GM12878 (cell line): ENCODE measurements around the gene STX8. TPM values are rescaled to one million over a fixed set of nuclear protein-coding genes. Genes with fewer than 3 reads are reported as not detected.

ENCODE experiments used
- ATAC-seq: fragments of 200-7000 bp; cut with Tn5 transposase; 3 replicates; pipeline ENCODE4 v1.9.1; 2020; ENCODE audit warnings: mild to moderate bottlenecking, moderate library complexity
- BruUV-seq: library from RNA; stranded (reverse); fragments of 400-500 nt; replicated peaks from 2 replicates; lab custom pipeline; 2021; lab: Mats Ljungman, UMichigan
- CTCF ChIA-PET: fragments of 300-600 bp; sonication (Branson Sonifier 250); formaldehyde crosslinking; extraction: SDS; loops from one replicate; lab custom pipeline; 2021; ENCODE audit warnings: inconsistent platforms; lab: Yijun Ruan, JAX
- POLR2A ChIA-PET: fragments of 350-600 bp; formaldehyde crosslinking; extraction: SDS; loops from one replicate; lab custom pipeline; 2021; ENCODE audit warnings: inconsistent platforms; lab: Charles Lee
- RAD21 ChIA-PET: fragments of 300-600 bp; sonication (Branson Sonifier 250); formaldehyde crosslinking; loops from one replicate; lab custom pipeline; 2023; ENCODE audit warnings: antibody characterized with exemption; ENCODE audit not compliant: unreplicated experiment; lab: Charles Lee
- SMC1A ChIA-PET: fragments of 300-600 bp; sonication (Branson Sonifier 250); formaldehyde crosslinking; loops from one replicate; lab custom pipeline; 2023; ENCODE audit not compliant: unreplicated experiment, uncharacterized antibody; lab: Charles Lee
- DNase-seq: peaks from one replicate; pipeline ENCODE4 v3.0.0-alpha.2; 2011; ENCODE audit warnings: low read depth, low spot score
- FAIRE-seq: peaks from 3 replicates; lab custom pipeline; 2011; peaks lifted over from hg19 to GRCh38; lab: Jason Lieb, UNC
- H2AFZ ChIP-seq: 2 replicates; pipeline ENCODE4 v1.6.0; 2011; ENCODE audit warnings: low read depth, low read length, control low read depth; ENCODE audit not compliant: control insufficient read depth
- H3K27ac ChIP-seq: 2 replicates; pipeline ENCODE4 v1.5.1; 2011; ENCODE audit warnings: control low read depth; ENCODE audit not compliant: control insufficient read depth, insufficient read depth
- H3K27me3 ChIP-seq, 2 experiments: replicated peaks in 1 of 2; 2 replicates each; pipeline versions ENCODE4 v1.6.0 to v1.6.1; 2011; ENCODE audit warnings: low read length in 1 of 2; ENCODE audit not compliant: control insufficient read depth in 2 of 2, insufficient read depth in 2 of 2
- H3K36me3 ChIP-seq, 2 experiments: 2 replicates each; pipeline ENCODE4 v1.5.1; 2011; ENCODE audit warnings: low read length in 1 of 2; ENCODE audit not compliant: control insufficient read depth in 2 of 2, insufficient read depth in 2 of 2
- H3K4me1 ChIP-seq: 2 replicates; pipeline ENCODE4 v1.6.1; 2011; ENCODE audit warnings: mild to moderate bottlenecking, low read length, moderate library complexity, mixed read lengths; ENCODE audit not compliant: control insufficient read depth, insufficient read depth
- H3K4me2 ChIP-seq: 2 replicates; pipeline ENCODE4 v1.6.0; 2011; ENCODE audit warnings: control low read depth; ENCODE audit not compliant: control insufficient read depth, insufficient read depth
- H3K4me3 ChIP-seq: fragments of 200-600 bp; sonication (generic); 2 replicates; pipeline ENCODE4 v1.5.1; 2016
- H3K79me2 ChIP-seq: 2 replicates; pipeline ENCODE4 v1.6.0; 2011; ENCODE audit warnings: low read length; ENCODE audit not compliant: control insufficient read depth, insufficient read depth
- H3K9ac ChIP-seq: 2 replicates; pipeline ENCODE4 v1.8.0; 2011; ENCODE audit warnings: low read length, control low read depth, mixed read lengths; ENCODE audit not compliant: control insufficient read depth, insufficient read depth
- H3K9me3 ChIP-seq: replicated peaks from 3 replicates; pipeline ENCODE4 v1.5.1; 2011; ENCODE audit warnings: mild to moderate bottlenecking, low read length; ENCODE audit not compliant: control insufficient read depth, insufficient read depth
- H4K20me1 ChIP-seq: 2 replicates; pipeline ENCODE4 v1.6.0; 2011; ENCODE audit not compliant: control insufficient read depth, insufficient read depth
- BACH1 ChIP-seq: fragments of 450-650 bp; IDR thresholded peaks from 2 replicates; pipeline ENCODE4 v1.6.1; 2017; ENCODE audit warnings: mild to moderate bottlenecking, borderline replicate concordance
- CBX5 ChIP-seq: sonication (generic); IDR thresholded peaks from 2 replicates; pipeline ENCODE4 v1.6.1; 2016; ENCODE audit warnings: low read depth, moderate library complexity, mild to moderate bottlenecking, inconsistent platforms
- CEBPB ChIP-seq, 2 experiments: fragments of 150-350 bp in 1 of 2; IDR thresholded peaks; 2 replicates each; pipeline ENCODE4 v1.6.1; 2012 to 2014; ENCODE audit warnings: low read depth in 2 of 2, low read length in 2 of 2, borderline replicate concordance in 1 of 2, inconsistent platforms in 1 of 2
- E2F8 ChIP-seq: fragments of 450-650 bp; IDR thresholded peaks from 2 replicates; pipeline ENCODE4 v1.6.1; 2018; ENCODE audit warnings: mild to moderate bottlenecking, low read depth, moderate library complexity; ENCODE audit not compliant: partially characterized antibody
- ELK1 ChIP-seq: IDR thresholded peaks from 2 replicates; pipeline ENCODE4 v1.6.1; 2012; ENCODE audit warnings: low read depth, low read length, improper control_type of control experiment
- IRF3 ChIP-seq: fragments of 450-650 bp; IDR thresholded peaks from 2 replicates; pipeline ENCODE4 v1.6.1; 2014; ENCODE audit warnings: mild to moderate bottlenecking
- MTA3 ChIP-seq: IDR thresholded peaks from 2 replicates; pipeline ENCODE4 v1.6.1; 2012; ENCODE audit warnings: low read length, inconsistent platforms, borderline replicate concordance
- NR2F1 ChIP-seq: fragments of 450-650 bp; conservative IDR thresholded peaks from 2 replicates; pipeline ENCODE4 v1.6.1; 2017; ENCODE audit warnings: mild to moderate bottlenecking
- PBX3 ChIP-seq: IDR thresholded peaks from 2 replicates; pipeline ENCODE4 v1.6.1; 2011; ENCODE audit warnings: mild to moderate bottlenecking, low read depth, low read length, moderate library complexity; ENCODE audit not compliant: insufficient replicate concordance
- POLR2AphosphoS5 ChIP-seq: IDR thresholded peaks from 2 replicates; pipeline ENCODE4 v1.6.1; 2011; ENCODE audit warnings: mild to moderate bottlenecking, low read length, inconsistent platforms
- RUNX3 ChIP-seq: IDR thresholded peaks from 2 replicates; pipeline ENCODE4 v1.6.1; 2012; ENCODE audit warnings: low read length, inconsistent platforms
- SMAD1 ChIP-seq: fragments of 450-650 bp; IDR thresholded peaks from 2 replicates; pipeline ENCODE4 v1.6.1; 2018; ENCODE audit warnings: mild to moderate bottlenecking, low read depth; ENCODE audit not compliant: partially characterized antibody
- ZNF217 ChIP-seq: fragments of 450-650 bp; IDR thresholded peaks from 2 replicates; pipeline ENCODE4 v1.6.1; 2017; ENCODE audit warnings: antibody characterized with exemption, mild to moderate bottlenecking
- WGBS: methylation state at CpG from one replicate; pipeline ENCODE4 v1.1.6; 2016; ENCODE audit warnings: low lambda C conversion rate; ENCODE audit not compliant: insufficient replicate concordance, insufficient coverage; ENCODE audit errors: missing lambda C conversion rate; 5-methylcytosine and 5-hydroxymethylcytosine counted together
- in situ Hi-C: fragments of 300-500 bp; cut with MboI; formaldehyde crosslinking; loops from 9 replicates; pipeline ENCODE4 v1.14.3; 2018; ENCODE audit warnings: mixed read lengths
- intact Hi-C: fragments of 100-400 bp; cut with micrococcal nuclease; formaldehyde crosslinking; loops from one replicate; pipeline ENCODE4 v1.14.2; 2022; ENCODE audit not compliant: unreplicated experiment
- polyA plus RNA-seq, 11 experiments: library from polyadenylated mRNA; depleted of rRNA in 4 of 11; unstranded in 6 of 11; stranded (reverse) in 5 of 11; fragments of >200 nt; fragmentation: Nextera tagmentation in 4 of 11; fragmentation: Illumina TruSeq in 1 of 11; extraction: Ambion mirVana in 4 of 11; extraction: Trizol in 1 of 11; gene quantifications; 1 replicate in 1 of 11; 2 replicates in 10 of 11; pipeline versions ENCODE4 v1.2.1 to v1.2.3, GENCODE V29; 2011 to 2016; ENCODE audit warnings: inconsistent platforms in 2 of 11, missing spikeins in 2 of 11, low read depth in 1 of 11
- total RNA-seq, 4 experiments: library from RNA; depleted of rRNA in 3 of 4; stranded (reverse); fragments of >200 nt in 3 of 4; fragmentation: Illumina TruSeq in 1 of 4; extraction: Trizol in 1 of 4; gene quantifications; 2 replicates each; pipeline versions ENCODE4 v1.2.1 to v1.2.3, GENCODE V29; 2013 to 2021
- TF ChIP-seq, protein P1 (sequence below): fragments of 450-650 bp; IDR thresholded peaks from 2 replicates; pipeline ENCODE4 v1.6.1; 2018; ENCODE audit warnings: borderline replicate concordance, mild to moderate bottlenecking; ENCODE audit not compliant: partially characterized antibody

Gene STX8
- total and polyA plus RNA-seq, 10 of the 15 experiments (the other 5 are each of a cell fraction or from before 2014, with no cell fraction given), result 47.9 to 151 (median 72.9) TPM

- ChIA-PET POLR2A (no interaction called here), SMC1A (no interaction called here), CTCF (no interaction called here), RAD21 (no interaction called here)
- intact Hi-C loops, result no loop called here
- no peak overlapping the region for H3K9ac ChIP-seq
- H2AFZ ChIP-seq, result no peak overlapping the region
- H3K4me3 ChIP-seq, result no peak overlapping the region
- FAIRE-seq (no peak), ATAC-seq (no peak), DNase-seq (no peak)
- H3K79me2 ChIP-seq, result no peaks in the 10 kb centered on the region
- H4K20me1 ChIP-seq, result peaks cover 5% of the 10 kb centered on the region
- H3K4me1 ChIP-seq, result peaks cover 8% of the 10 kb centered on the region
- no peaks in the 10 kb centered on the region for H3K36me3 ChIP-seq
- no peaks in the 10 kb centered on the region for H3K9me3 ChIP-seq
- H3K27me3 ChIP-seq, result no peaks in the 10 kb centered on the region
- no TSS peak for BruUV-seq
- no peak overlapping the region for H3K27ac ChIP-seq
- in situ Hi-C loops, result no loop called here
- H3K4me2 ChIP-seq, result no peak overlapping the region
- 97% methylated on average over 9 of the region's 9 CpGs for WGBS
- TF ChIP-seq ELK1 (no peak), MTA3 (no peak), NR2F1 (no peak), RUNX3 (no peak), SMAD1 (no peak), ZNF217 (no peak), IRF3 (no peak), BACH1 (no peak), PBX3 (no peak), E2F8 (no peak), CEBPB (IDR thresholded peaks at IDR 0.05; ENCODE audit: borderline replicate concordance in 1 of 2, low read depth in 2 of 2, low read length in 2 of 2) (no peak), POLR2AphosphoS5 (no peak), CBX5 (no peak)
- TF ChIP-seq, protein P1, sequence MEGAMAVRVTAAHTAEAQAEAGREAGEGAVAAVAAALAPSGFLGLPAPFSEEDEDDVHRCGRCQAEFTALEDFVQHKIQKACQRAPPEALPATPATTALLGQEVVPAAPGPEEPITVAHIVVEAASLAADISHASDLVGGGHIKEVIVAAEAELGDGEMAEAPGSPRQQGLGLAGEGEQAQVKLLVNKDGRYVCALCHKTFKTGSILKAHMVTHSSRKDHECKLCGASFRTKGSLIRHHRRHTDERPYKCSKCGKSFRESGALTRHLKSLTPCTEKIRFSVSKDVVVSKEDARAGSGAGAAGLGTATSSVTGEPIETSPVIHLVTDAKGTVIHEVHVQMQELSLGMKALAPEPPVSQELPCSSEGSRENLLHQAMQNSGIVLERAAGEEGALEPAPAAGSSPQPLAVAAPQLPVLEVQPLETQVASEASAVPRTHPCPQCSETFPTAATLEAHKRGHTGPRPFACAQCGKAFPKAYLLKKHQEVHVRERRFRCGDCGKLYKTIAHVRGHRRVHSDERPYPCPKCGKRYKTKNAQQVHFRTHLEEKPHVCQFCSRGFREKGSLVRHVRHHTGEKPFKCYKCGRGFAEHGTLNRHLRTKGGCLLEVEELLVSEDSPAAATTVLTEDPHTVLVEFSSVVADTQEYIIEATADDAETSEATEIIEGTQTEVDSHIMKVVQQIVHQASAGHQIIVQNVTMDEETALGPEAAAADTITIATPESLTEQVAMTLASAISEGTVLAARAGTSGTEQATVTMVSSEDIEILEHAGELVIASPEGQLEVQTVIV, result no peak
Observed at GRCh38 chr17:9410301-9410700, 165.3 kb downstream of the STX8 start.
